Bronchial epithelial cell (primary cell): Measurements from ENCODE around the gene RHOBTB1. TPM values are rescaled to one million over a fixed set of nuclear protein-coding genes. Genes with fewer than 3 reads are reported as not detected.
"Not testable (repeated sequence)": the region's sequence is repeated elsewhere in the genome, so short reads cannot be mapped to it uniquely, and the experiment has no call there.

Experiments used
- DNase-seq: peaks from one replicate; pipeline ENCODE4 v3.0.0-alpha.2; 2010; ENCODE audit warnings: low read depth
- FAIRE-seq: peaks from 2 replicates; lab custom pipeline; 2011; peaks lifted over from hg19 to GRCh38; lab: Jason Lieb, UNC
- H3K27me3 ChIP-seq: 2 replicates; pipeline ENCODE4 v1.5.1; 2011; ENCODE audit warnings: low read length; ENCODE audit not compliant: control insufficient read depth, insufficient read depth
- H3K36me3 ChIP-seq: 2 replicates; pipeline ENCODE4 v1.5.1; 2011; ENCODE audit warnings: low read length; ENCODE audit not compliant: control insufficient read depth, insufficient read depth
- H3K4me3 ChIP-seq: 2 replicates; pipeline ENCODE4 v1.5.1; 2011; ENCODE audit warnings: mild to moderate bottlenecking, low read depth, low read length, control low read depth
- total RNA-seq: library from RNA; depleted of rRNA; stranded (reverse); fragments of >200 nt; gene quantifications from 2 replicates; pipeline ENCODE4 v1.2.1, GENCODE V29; 2014
- TF ChIP-seq, protein P1 (sequence below): IDR thresholded peaks from 2 replicates; pipeline ENCODE4 v1.5.1; 2011; ENCODE audit warnings: mild to moderate bottlenecking, moderate library complexity, low read length, control low read depth, inconsistent platforms; ENCODE audit not compliant: insufficient read depth, severe bottlenecking

Gene RHOBTB1
- total RNA-seq, 1 donor from 2014 or later, result 6.3 TPM

DNA sequence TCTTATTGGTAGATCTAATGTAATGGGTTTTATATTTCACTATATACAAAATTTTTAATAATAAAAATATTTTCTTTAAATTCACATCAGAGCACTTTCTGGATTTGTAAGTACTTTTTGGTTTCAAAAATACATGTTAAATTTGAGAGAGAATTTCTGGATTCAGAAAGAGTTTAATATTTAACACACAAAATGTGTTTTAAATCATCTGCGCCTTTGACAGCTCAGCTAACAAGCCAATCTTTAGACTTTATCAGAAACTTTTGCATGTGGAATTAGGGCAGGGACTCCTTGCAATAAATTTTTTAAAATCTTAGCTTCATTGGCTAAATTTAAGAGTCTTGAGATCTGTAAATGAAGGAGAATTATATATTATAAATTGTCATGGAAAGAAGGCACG is 32.7 kb upstream of the RHOBTB1 start:
- Histone ChIP-seq H3K36me3 (no peaks in the 10 kb centered on the region), H3K27me3 (no peaks in the 10 kb centered on the region), H3K4me3 (no peak overlapping the region)
- DNase-seq (no peak), FAIRE-seq (no peak)
- TF ChIP-seq, protein P1, sequence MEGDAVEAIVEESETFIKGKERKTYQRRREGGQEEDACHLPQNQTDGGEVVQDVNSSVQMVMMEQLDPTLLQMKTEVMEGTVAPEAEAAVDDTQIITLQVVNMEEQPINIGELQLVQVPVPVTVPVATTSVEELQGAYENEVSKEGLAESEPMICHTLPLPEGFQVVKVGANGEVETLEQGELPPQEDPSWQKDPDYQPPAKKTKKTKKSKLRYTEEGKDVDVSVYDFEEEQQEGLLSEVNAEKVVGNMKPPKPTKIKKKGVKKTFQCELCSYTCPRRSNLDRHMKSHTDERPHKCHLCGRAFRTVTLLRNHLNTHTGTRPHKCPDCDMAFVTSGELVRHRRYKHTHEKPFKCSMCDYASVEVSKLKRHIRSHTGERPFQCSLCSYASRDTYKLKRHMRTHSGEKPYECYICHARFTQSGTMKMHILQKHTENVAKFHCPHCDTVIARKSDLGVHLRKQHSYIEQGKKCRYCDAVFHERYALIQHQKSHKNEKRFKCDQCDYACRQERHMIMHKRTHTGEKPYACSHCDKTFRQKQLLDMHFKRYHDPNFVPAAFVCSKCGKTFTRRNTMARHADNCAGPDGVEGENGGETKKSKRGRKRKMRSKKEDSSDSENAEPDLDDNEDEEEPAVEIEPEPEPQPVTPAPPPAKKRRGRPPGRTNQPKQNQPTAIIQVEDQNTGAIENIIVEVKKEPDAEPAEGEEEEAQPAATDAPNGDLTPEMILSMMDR, result no peak

DNA sequence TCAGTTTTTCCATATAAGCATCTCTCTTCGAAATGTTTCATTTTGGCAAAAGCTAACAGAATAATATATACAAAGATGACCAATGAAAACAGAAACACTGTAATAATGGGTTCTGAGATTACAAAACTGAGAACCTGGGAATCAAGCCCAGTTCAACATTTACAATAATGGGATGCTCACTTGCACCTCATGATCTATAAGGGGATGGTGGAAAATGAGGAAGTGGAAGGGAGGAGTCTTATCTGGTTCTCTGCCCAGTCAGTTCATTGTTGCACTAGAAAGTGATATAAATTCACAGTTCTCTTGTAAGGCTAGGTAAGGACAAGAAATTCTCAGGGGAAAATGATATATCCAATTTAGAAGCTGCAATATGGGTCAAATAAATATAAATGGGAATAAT is 31.7 kb upstream of the RHOBTB1 start:
- H3K36me3 ChIP-seq, result no peaks in the 10 kb centered on the region
- H3K4me3 ChIP-seq, result no peak overlapping the region
- TF ChIP-seq, protein P1, result no peak
- H3K27me3 ChIP-seq, result no peaks in the 10 kb centered on the region
- FAIRE-seq (no peak), DNase-seq (no peak)

DNA sequence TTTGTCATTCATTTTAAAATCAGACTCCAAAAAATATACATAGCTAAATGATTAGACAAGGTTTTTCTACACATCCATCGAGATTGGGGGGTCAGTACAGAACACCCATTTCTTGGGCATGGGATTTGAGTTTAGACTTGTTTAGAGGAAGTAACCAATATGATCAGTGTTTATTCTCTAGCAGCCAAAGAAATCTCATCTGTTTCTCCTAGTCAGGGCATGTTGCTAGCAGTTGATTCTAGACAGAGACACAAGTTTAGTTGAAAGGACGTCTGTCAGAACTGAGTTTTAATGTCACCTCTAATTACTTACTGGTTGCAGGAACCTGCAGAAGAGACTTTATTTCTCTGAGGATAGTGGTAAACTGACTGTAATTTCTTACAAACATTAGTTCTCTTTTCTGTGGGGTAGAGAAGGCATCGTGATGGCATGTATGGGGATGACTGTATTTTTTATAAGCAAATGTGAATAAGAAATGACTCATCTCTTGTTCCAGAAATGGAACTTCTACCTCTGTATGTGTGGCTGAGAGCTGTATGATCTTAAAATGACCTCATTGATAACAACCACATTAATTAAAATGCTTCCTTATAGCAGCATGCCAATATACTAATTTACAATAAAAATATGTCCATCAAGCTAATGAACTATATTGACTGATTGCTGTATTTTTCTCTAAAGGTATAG is 30.6 kb upstream of the RHOBTB1 start:
- peak; percentile 86 for DNase-seq
- FAIRE-seq, result no peak

DNA sequence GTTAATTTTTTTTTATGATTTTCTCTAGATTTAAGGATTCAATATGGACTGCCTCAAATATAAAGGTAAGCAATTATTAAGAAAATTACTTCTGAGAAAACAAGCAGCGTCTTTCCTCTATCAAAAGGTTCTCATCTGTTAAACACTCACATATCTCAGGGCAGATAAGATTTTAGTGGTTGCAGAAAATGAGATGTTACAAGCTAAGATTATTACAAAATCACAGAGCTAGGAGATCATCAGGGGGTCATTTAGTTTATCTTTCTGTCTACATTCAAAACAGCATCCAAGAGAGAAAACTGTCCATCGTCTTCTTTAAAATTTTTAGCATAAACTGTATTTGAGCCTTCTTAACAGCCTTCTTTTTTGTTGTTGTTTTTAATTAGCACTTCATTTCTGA is 29.1 kb upstream of the RHOBTB1 start:
- DNase-seq (no peak), FAIRE-seq (no peak)
- no peaks in the 10 kb centered on the region for H3K36me3 ChIP-seq
- no peaks in the 10 kb centered on the region for H3K27me3 ChIP-seq
- no peak overlapping the region for H3K4me3 ChIP-seq
- TF ChIP-seq, protein P1, result no peak

More for the DNA sequence above, 30.6 kb upstream of the RHOBTB1 start:
- no peaks in the 10 kb centered on the region for H3K36me3 ChIP-seq
- H3K27me3 ChIP-seq, result no peaks in the 10 kb centered on the region
- no peak overlapping the region for H3K4me3 ChIP-seq
- TF ChIP-seq, protein P1, result no peak

DNA sequence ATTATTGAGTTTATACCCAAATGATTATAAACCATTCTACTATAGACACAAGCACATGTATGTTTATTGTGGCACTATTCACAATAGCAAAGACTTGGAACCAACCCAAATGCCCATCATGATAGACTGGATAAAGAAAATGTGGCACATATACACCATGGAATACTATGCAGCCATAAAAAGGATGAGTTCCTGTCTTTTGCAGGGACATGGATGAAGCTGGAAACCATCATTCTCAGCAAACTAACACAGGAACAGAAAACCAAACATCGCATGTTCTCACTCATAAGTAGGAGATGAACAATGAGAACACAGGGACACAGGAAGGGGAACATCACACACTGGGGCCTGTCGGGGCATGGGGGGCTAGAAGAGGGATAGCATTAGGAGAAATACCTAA is 28.2 kb upstream of the RHOBTB1 start:
- H3K36me3 ChIP-seq, DNase-seq, FAIRE-seq, H3K27me3 ChIP-seq, H3K4me3 ChIP-seq: not testable (repeated sequence)

DNA sequence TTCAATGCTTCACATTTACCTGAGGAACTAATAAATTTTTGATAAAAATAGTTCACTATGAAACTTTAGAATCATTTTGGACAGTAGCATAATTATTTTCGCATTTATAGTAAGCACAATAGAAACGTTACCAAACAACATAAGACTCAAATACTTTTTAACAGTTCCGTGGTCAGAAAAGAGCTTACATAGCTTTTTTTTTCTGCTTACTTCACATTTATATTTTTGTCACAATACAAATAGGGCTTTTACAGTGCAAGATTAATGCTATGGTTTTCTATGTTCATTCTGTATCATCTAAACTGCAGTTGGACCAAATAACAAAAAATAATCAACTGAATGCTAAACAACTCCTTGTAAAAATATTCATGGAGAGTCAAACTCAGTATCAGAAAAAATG is 26.5 kb upstream of the RHOBTB1 start:
- Histone ChIP-seq H3K4me3 (no peak overlapping the region), H3K36me3 (no peaks in the 10 kb centered on the region), H3K27me3 (no peaks in the 10 kb centered on the region)
- FAIRE-seq (no peak), DNase-seq (no peak)
- TF ChIP-seq, protein P1, result no peak
